ENCODE measurements around the gene MMP24OS. TPM values are rescaled to one million over a fixed set of nuclear protein-coding genes. Genes with fewer than 3 reads are reported as not detected.

Gene MMP24OS
- total and polyA plus RNA-seq, 2 of the 4 experiments (the other 2 are of a cell fraction) = 5.9 to 64.9 TPM

DNA sequence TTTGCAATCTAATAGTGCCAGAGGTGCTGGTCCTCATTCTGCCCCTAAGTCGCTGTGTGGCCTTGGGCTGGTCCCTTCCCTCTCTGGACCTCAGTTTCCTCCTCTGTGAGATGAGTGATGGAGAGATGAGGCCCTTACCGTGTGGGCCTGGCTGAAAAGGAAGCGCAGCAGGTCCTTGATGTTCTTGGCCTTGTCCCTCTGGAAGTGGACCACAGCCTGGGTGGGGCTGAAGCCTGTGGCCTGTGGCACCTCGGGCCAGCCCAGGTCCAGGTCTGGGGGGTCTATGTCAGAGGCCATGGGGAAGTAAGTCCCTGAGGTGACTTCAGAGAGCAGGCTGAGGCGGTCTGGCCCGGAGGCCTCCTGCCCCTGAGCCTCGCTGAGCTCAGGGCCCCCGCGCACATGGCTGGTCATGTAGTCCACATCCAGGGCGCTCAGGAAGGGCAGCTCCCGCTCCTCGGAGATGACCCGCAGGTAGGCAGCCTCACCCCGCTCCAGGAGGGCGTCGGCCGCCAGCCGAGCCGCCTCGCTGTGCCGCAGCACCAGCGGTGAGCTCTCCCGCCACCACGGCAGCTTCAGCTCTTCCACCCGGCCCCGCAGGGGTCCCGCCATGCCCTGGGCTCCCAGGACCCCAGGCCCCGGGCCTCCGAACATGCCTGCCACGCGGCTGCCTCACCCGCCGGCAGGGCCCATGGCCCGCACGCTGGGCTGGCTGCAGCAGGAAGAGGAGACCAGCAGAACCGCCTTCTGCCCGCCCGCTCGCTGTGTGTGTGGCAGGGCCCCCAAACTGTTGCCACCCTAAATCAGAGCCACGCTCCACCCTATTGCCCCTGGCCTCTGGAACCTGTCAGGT is 14.0 kb upstream of the MMP24OS start, which contains the start of gene FAM83C:
FAM83C (minus strand) TSS at position 772 of the 850 bp plus-strand sequence; CDS start at position 651, 121 bp downstream.
- Histone ChIP-seq H3K27me3 (ENCODE audit: control insufficient read depth, insufficient read depth, low read length) (peaks cover 2% of the 10 kb centered on the region), H3K9me3 (ENCODE audit: control insufficient read depth, insufficient read depth, low read length) (no peaks in the 10 kb centered on the region), H2BK120ac (ENCODE audit: low read depth, low read length) (no peak within 1 kb of the TSS), H4K91ac (ENCODE audit: insufficient read depth, low read depth, low read length) (0 out of 2 replicates have a peak within 1 kb of the TSS, but pooled peaks have one; percentile 6), H3K9ac (ENCODE audit: low read depth, low read length) (no peak within 1 kb of the TSS), H3K4me3 (ENCODE audit: insufficient read depth, low read depth, low read length) (no peak within 1 kb of the TSS), H3K9me1 (ENCODE audit: insufficient read depth, low read length) (no peaks in the 10 kb centered on the region; the same call in 1 of the 2 replicates), H4K5ac (ENCODE audit: low read depth, low read length) (no peak within 1 kb of the TSS), H2BK5ac (ENCODE audit: low read depth, low read length, poor library complexity, severe bottlenecking) (no peak within 1 kb of the TSS), H2BK20ac (ENCODE audit: low read depth, low read length) (peak within 1 kb of the TSS; percentile 5; the same call in 1 of the 2 replicates), H2AFZ (replicated peaks; ENCODE audit: low read length, poor library complexity) (peak within 1 kb of the TSS; percentile 64), H3K14ac (replicated peaks; ENCODE audit: low read depth, low read length) (0 out of 2 replicates have a peak within 1 kb of the TSS, but pooled peaks have one; percentile 4), H2AK5ac (ENCODE audit: low read depth, low read length) (0 out of 2 replicates have a peak within 1 kb of the TSS, but pooled peaks have one; percentile 10), H2BK15ac (ENCODE audit: low read depth, low read length) (peak within 1 kb of the TSS; percentile 26; the same call in 1 of the 3 replicates), H3K56ac (ENCODE audit: extremely low read depth, insufficient read depth, low read length) (no peak within 1 kb of the TSS), H3K4me1 (ENCODE audit: control insufficient read depth, insufficient read depth, low read length) (peaks cover 1% of the 10 kb centered on the region; the same call in 1 of the 2 replicates), H3K36me3 (ENCODE audit: control insufficient read depth, insufficient read depth, low read length) (no peaks in the 10 kb centered on the region), H4K8ac (ENCODE audit: low read depth in 2 of 2, low read length in 2 of 2) (no peak within 1 kb of the TSS), H3K18ac (ENCODE audit: low read depth, low read length) (no peak within 1 kb of the TSS), H3K4me2 (ENCODE audit: low read depth, low read length) (no peak within 1 kb of the TSS), H3K27ac (ENCODE audit: insufficient read depth, low read length) (no peak within 1 kb of the TSS), H2AK9ac (replicated peaks; ENCODE audit: low read depth, low read length, poor library complexity) (no peak within 1 kb of the TSS), H3K79me1 (ENCODE audit: low read depth in 1 of 2, low read length in 2 of 2) (no peaks in the 10 kb centered on the region), H4K20me1 (ENCODE audit: insufficient read depth, low read length) (no peaks in the 10 kb centered on the region), H3K23ac (ENCODE audit: low read depth, low read length) (no peak within 1 kb of the TSS), H3K4ac (ENCODE audit: low read depth, low read length) (no peak within 1 kb of the TSS)
- dilution Hi-C loops (cut with HindIII; ENCODE audit: low sequenced_read_pairs, unreplicated experiment) (no loop called here), intact Hi-C loops (cut with micrococcal nuclease) (no loop called here), in situ Hi-C loops (cut with MboI; ENCODE audit: low sequenced_read_pairs) (no loop called here)
- WGBS, 2 experiments (ENCODE audit: extremely low coverage in 2 of 2, insufficient read length in 1 of 2) = 95% methylated on average over 14 of the region's 40 CpGs; no CpG with 5 or more reads in 1 of the 2 experiments
- ChIA-PET CTCF (no interaction called here), POLR2A (ENCODE audit: unreplicated experiment) (no interaction called here)
- no peak for DNase-seq
- ATAC-seq (ENCODE audit: low read depth) = no peak
- BruUV-seq (replicated peaks) = no TSS peak
- TF ChIP-seq BHLHE40 (IDR thresholded peaks at IDR 0.05; ENCODE audit: low read depth, low read length) (no peak), SMC3 (IDR thresholded peaks at IDR 0.05; ENCODE audit: low read depth, low read length) (no peak), POLR2A (IDR thresholded peaks at IDR 0.05; ENCODE audit: low read depth, low read length) (no peak), MAZ (IDR thresholded peaks at IDR 0.05; ENCODE audit: borderline replicate concordance, low read depth, low read length) (no peak)
- TF ChIP-seq, protein P1, sequence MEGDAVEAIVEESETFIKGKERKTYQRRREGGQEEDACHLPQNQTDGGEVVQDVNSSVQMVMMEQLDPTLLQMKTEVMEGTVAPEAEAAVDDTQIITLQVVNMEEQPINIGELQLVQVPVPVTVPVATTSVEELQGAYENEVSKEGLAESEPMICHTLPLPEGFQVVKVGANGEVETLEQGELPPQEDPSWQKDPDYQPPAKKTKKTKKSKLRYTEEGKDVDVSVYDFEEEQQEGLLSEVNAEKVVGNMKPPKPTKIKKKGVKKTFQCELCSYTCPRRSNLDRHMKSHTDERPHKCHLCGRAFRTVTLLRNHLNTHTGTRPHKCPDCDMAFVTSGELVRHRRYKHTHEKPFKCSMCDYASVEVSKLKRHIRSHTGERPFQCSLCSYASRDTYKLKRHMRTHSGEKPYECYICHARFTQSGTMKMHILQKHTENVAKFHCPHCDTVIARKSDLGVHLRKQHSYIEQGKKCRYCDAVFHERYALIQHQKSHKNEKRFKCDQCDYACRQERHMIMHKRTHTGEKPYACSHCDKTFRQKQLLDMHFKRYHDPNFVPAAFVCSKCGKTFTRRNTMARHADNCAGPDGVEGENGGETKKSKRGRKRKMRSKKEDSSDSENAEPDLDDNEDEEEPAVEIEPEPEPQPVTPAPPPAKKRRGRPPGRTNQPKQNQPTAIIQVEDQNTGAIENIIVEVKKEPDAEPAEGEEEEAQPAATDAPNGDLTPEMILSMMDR (conservative IDR thresholded peaks at IDR 0.05; ENCODE audit: low read depth, low read length) = no peak
